GM23338 (cell line): ENCODE measurements around the gene AFAP1L1. TPM values are rescaled to one million over a fixed set of nuclear protein-coding genes. Genes with fewer than 3 reads are reported as not detected.

Experiments
- ATAC-seq: fragments of 200-7000 bp; cut with Tn5 transposase; 3 replicates; pipeline ENCODE4 v1.9.1; 2020
- DNase-seq: peaks from one replicate; pipeline ENCODE4 v3.0.0-alpha.2; 2015; ENCODE audit warnings: low spot score
- H2AFZ ChIP-seq: fragments of 200-600 bp; sonication (generic); 2 replicates; pipeline ENCODE4 v1.8.0; 2016; ENCODE audit warnings: antibody characterized with exemption, mild to moderate bottlenecking, moderate library complexity
- H3F3A ChIP-seq: fragments of 200-600 bp; sonication (generic); replicated peaks from 2 replicates; pipeline ENCODE4 v1.8.0; 2017; ENCODE audit warnings: antibody characterized with exemption, mixed run types, low read depth
- H3K27ac ChIP-seq: fragments of 200-600 bp; sonication (generic); 2 replicates; pipeline ENCODE4 v1.6.1; 2016; ENCODE audit warnings: low read depth
- H3K27me3 ChIP-seq: fragments of 200-600 bp; sonication (generic); 2 replicates; pipeline ENCODE4 v1.8.0; 2016; ENCODE audit warnings: mild to moderate bottlenecking, mixed run types, moderate library complexity; ENCODE audit not compliant: insufficient read depth
- H3K36me3 ChIP-seq: fragments of 200-600 bp; sonication (generic); 2 replicates; pipeline ENCODE4 v1.8.0; 2016; ENCODE audit warnings: mild to moderate bottlenecking; ENCODE audit not compliant: insufficient read depth
- H3K4me1 ChIP-seq: fragments of 200-600 bp; sonication (generic); 2 replicates; pipeline ENCODE4 v1.8.0; 2016; ENCODE audit warnings: mild to moderate bottlenecking, moderate library complexity; ENCODE audit not compliant: insufficient read depth
- H3K4me2 ChIP-seq: fragments of 200-600 bp; sonication (generic); 2 replicates; pipeline ENCODE4 v1.7.1; 2017; ENCODE audit warnings: mixed run types
- H3K4me3 ChIP-seq: fragments of 200-600 bp; sonication (generic); 2 replicates; pipeline ENCODE4 v1.6.1; 2016; ENCODE audit warnings: mixed run types
- H3K79me2 ChIP-seq: fragments of 200-600 bp; sonication (generic); replicated peaks from 2 replicates; pipeline ENCODE4 v1.8.0; 2017; ENCODE audit warnings: mild to moderate bottlenecking; ENCODE audit not compliant: insufficient read depth
- H3K9me2 ChIP-seq: fragments of 200-600 bp; sonication (generic); 2 replicates; pipeline ENCODE4 v1.8.0; 2017; ENCODE audit not compliant: insufficient read depth
- H4K20me1 ChIP-seq: fragments of 200-600 bp; sonication (generic); replicated peaks from 2 replicates; pipeline ENCODE4 v1.8.0; 2017; ENCODE audit warnings: mild to moderate bottlenecking; ENCODE audit not compliant: insufficient read depth
- H3K27ac Mint-ChIP-seq: 2 replicates; pipeline ENCODE4 v1.8.0; 2020; ENCODE audit warnings: inconsistent platforms, mild to moderate bottlenecking, moderate library complexity, mixed read lengths
- H3K27me3 Mint-ChIP-seq: 3 replicates; pipeline ENCODE4 v1.8.0; 2022; ENCODE audit warnings: low read depth, mild to moderate bottlenecking, moderate library complexity, mixed read lengths, inconsistent platforms; ENCODE audit not compliant: insufficient read depth, poor library complexity
- H3K36me3 Mint-ChIP-seq: 3 replicates; pipeline ENCODE4 v1.8.0; 2021; ENCODE audit warnings: low read depth, mild to moderate bottlenecking, inconsistent platforms, moderate library complexity, mixed read lengths
- H3K4me1 Mint-ChIP-seq: 3 replicates; pipeline ENCODE4 v1.8.0; 2020; ENCODE audit warnings: mild to moderate bottlenecking, inconsistent platforms, mixed read lengths
- H3K4me3 Mint-ChIP-seq: 3 replicates; pipeline ENCODE4 v1.8.0; 2021; ENCODE audit warnings: moderate library complexity, mild to moderate bottlenecking, inconsistent platforms, mixed read lengths
- H3K9me3 Mint-ChIP-seq: 3 replicates; pipeline ENCODE4 v1.8.0; 2020; ENCODE audit warnings: moderate library complexity, mild to moderate bottlenecking, inconsistent platforms, mixed read lengths
- CREB1 ChIP-seq: fragments of 250-450 bp; sonication (Bioruptor Pico); IDR thresholded peaks from 2 replicates; pipeline ENCODE4 v1.5.0; 2020; ENCODE audit warnings: low read depth, mild to moderate bottlenecking, moderate library complexity
- POLR2AphosphoS5 ChIP-seq: IDR thresholded peaks from 2 replicates; pipeline ENCODE4 v1.6.1; 2016; ENCODE audit warnings: antibody characterized with exemption, low read depth
- STAT1 ChIP-seq: IDR thresholded peaks from one replicate; pipeline ENCODE4 v1.6.1; 2016; ENCODE audit warnings: antibody characterized with exemption; ENCODE audit not compliant: unreplicated experiment
- ZNF114 ChIP-seq: fragments of 250-450 bp; sonication (Bioruptor Pico); IDR thresholded peaks from 2 replicates; pipeline ENCODE4 v1.5.0; 2020; ENCODE audit warnings: mild to moderate bottlenecking, moderate library complexity
- ZNF331 ChIP-seq: fragments of 250-450 bp; sonication (Bioruptor Pico); IDR thresholded peaks from 2 replicates; pipeline ENCODE4 v1.5.0; 2020; ENCODE audit warnings: low read depth, mild to moderate bottlenecking, moderate library complexity
- polyA plus RNA-seq: library from polyadenylated mRNA; unstranded; fragments of >200 nt; fragmentation: Nextera tagmentation; extraction: Ambion mirVana; gene quantifications from 2 replicates; pipeline ENCODE4 v1.2.1, GENCODE V29; 2016
- total RNA-seq: library from RNA; depleted of rRNA; stranded (reverse); fragments of >200 nt; shearing (Covaris generic); gene quantifications from 2 replicates; pipeline ENCODE4 v1.2.3, GENCODE V29; 2014
- TF ChIP-seq, protein P1 (sequence below), 2 experiments: fragments of 200-600 bp in 1 of 2; sonication (generic) in 1 of 2; conservative IDR thresholded peaks; 2 replicates each; pipeline versions ENCODE4 v1.5.1 to v1.6.1; 2016 to 2017; ENCODE audit warnings: antibody characterized with exemption in 2 of 2, low read depth in 2 of 2, mild to moderate bottlenecking in 2 of 2, moderate library complexity in 1 of 2
- TF ChIP-seq, protein P2 (sequence below): IDR thresholded peaks from one replicate; pipeline ENCODE4 v1.6.1; 2018; ENCODE audit warnings: antibody characterized with exemption; ENCODE audit not compliant: unreplicated experiment

AFAP1L1 gene
- total and polyA plus RNA-seq, 2 experiments from 2014 or later: 3.2 to 5.7 TPM

DNA sequence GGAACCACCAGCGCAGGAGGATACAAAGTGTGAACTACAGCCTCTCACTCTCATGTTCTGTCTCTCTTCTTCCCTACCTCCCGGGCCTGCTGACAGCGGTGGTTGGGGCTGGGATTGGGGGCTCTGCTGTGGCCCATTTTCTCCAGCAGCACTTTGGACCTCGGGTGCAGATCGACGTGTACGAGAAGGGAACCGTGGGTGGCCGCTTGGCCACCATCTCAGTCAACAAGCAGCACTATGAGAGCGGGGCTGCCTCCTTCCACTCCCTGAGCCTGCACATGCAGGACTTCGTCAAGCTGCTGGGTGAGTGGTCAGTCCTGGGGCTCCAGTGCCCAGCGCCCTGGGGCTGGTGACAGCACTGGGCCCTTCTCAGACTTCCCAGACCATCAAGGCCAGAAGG is 90.9 kb downstream of the AFAP1L1 start:
- no peaks in the 10 kb centered on the region for H3K36me3 ChIP-seq
- Mint-ChIP-seq H3K4me3 (no peak overlapping the region), H3K27me3 (peaks cover 9% of the 10 kb centered on the region), H3K9me3 (no peaks in the 10 kb centered on the region), H3K36me3 (no peaks in the 10 kb centered on the region; the same call in 2 of the 3 replicates), H3K4me1 (peaks cover 16% of the 10 kb centered on the region), H3K27ac (no peak overlapping the region)
- no peak overlapping the region for H3K27ac ChIP-seq
- no peak overlapping the region for H3K4me2 ChIP-seq
- no peak for DNase-seq
- no peak for TF ChIP-seq ZNF331
- TF ChIP-seq, protein P1, sequence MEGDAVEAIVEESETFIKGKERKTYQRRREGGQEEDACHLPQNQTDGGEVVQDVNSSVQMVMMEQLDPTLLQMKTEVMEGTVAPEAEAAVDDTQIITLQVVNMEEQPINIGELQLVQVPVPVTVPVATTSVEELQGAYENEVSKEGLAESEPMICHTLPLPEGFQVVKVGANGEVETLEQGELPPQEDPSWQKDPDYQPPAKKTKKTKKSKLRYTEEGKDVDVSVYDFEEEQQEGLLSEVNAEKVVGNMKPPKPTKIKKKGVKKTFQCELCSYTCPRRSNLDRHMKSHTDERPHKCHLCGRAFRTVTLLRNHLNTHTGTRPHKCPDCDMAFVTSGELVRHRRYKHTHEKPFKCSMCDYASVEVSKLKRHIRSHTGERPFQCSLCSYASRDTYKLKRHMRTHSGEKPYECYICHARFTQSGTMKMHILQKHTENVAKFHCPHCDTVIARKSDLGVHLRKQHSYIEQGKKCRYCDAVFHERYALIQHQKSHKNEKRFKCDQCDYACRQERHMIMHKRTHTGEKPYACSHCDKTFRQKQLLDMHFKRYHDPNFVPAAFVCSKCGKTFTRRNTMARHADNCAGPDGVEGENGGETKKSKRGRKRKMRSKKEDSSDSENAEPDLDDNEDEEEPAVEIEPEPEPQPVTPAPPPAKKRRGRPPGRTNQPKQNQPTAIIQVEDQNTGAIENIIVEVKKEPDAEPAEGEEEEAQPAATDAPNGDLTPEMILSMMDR (conservative IDR thresholded peaks at IDR 0.05; ENCODE audit: low read depth in 2 of 2): no peak
- TF ChIP-seq ZNF114 (CRISPR knock-in tag): no peak
- TF ChIP-seq CREB1 (CRISPR knock-in tag): no peak
- no peak overlapping the region for H2AFZ ChIP-seq
- no peaks in the 10 kb centered on the region for H3F3A ChIP-seq
- peaks cover 7% of the 10 kb centered on the region for H3K4me1 ChIP-seq
- no peak overlapping the region for H3K4me3 ChIP-seq
- ATAC-seq: no peak
- no peaks in the 10 kb centered on the region for H3K27me3 ChIP-seq
- no peaks in the 10 kb centered on the region for H3K9me2 ChIP-seq
- peaks cover 9% of the 10 kb centered on the region; the same call in 1 of the 2 replicates for H3K79me2 ChIP-seq
- H4K20me1 ChIP-seq: no peaks in the 10 kb centered on the region

DNA sequence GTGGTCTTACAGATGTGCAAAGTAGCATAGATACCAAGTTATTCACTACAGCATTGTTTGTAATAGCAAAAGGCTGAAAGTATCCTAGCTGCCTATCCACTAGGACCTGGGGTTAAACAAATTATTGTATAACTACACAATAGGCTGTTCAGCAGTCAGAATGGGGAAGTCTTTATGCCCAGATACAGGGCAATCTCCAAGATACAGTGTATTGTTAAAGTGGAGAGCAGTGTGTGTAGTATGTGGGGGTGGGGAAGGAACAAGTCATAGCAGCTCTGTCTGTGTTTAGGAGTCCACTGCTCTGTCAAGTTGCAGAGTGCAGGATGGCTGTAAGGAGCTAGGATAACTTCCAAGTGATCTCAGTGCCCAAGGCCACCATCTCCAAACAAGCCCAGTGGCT is 91.7 kb downstream of the AFAP1L1 start:
- no peak overlapping the region for H3K4me2 ChIP-seq
- no peaks in the 10 kb centered on the region for H3F3A ChIP-seq
- DNase-seq (no peak), ATAC-seq (no peak)
- no peak overlapping the region for H3K27ac ChIP-seq
- no peak overlapping the region for H3K4me3 ChIP-seq
- H3K4me1 ChIP-seq: peaks cover 5% of the 10 kb centered on the region
- H3K4me1 Mint-ChIP-seq: peaks cover 20% of the 10 kb centered on the region
- H3K36me3 Mint-ChIP-seq: peaks cover 4% of the 10 kb centered on the region; the same call in 2 of the 3 replicates
- TF ChIP-seq ZNF114 (CRISPR knock-in tag) (no peak), POLR2AphosphoS5 (no peak), ZNF331 (no peak), STAT1 (no peak)
- TF ChIP-seq, protein P2, sequence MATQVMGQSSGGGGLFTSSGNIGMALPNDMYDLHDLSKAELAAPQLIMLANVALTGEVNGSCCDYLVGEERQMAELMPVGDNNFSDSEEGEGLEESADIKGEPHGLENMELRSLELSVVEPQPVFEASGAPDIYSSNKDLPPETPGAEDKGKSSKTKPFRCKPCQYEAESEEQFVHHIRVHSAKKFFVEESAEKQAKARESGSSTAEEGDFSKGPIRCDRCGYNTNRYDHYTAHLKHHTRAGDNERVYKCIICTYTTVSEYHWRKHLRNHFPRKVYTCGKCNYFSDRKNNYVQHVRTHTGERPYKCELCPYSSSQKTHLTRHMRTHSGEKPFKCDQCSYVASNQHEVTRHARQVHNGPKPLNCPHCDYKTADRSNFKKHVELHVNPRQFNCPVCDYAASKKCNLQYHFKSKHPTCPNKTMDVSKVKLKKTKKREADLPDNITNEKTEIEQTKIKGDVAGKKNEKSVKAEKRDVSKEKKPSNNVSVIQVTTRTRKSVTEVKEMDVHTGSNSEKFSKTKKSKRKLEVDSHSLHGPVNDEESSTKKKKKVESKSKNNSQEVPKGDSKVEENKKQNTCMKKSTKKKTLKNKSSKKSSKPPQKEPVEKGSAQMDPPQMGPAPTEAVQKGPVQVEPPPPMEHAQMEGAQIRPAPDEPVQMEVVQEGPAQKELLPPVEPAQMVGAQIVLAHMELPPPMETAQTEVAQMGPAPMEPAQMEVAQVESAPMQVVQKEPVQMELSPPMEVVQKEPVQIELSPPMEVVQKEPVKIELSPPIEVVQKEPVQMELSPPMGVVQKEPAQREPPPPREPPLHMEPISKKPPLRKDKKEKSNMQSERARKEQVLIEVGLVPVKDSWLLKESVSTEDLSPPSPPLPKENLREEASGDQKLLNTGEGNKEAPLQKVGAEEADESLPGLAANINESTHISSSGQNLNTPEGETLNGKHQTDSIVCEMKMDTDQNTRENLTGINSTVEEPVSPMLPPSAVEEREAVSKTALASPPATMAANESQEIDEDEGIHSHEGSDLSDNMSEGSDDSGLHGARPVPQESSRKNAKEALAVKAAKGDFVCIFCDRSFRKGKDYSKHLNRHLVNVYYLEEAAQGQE: no peak
- TF ChIP-seq, protein P1 (conservative IDR thresholded peaks at IDR 0.05; ENCODE audit: low read depth in 2 of 2): no peak
- no peaks in the 10 kb centered on the region for H4K20me1 ChIP-seq
- H3K27ac Mint-ChIP-seq: no peak overlapping the region
- no peaks in the 10 kb centered on the region for H3K36me3 ChIP-seq
- H3K4me3 Mint-ChIP-seq: no peak overlapping the region
- peaks cover 9% of the 10 kb centered on the region; the same call in 1 of the 2 replicates for H3K79me2 ChIP-seq
- H3K27me3 Mint-ChIP-seq: peaks cover 10% of the 10 kb centered on the region
- H2AFZ ChIP-seq: no peak overlapping the region
- no peaks in the 10 kb centered on the region for H3K9me3 Mint-ChIP-seq
- no peaks in the 10 kb centered on the region for H3K27me3 ChIP-seq
- no peaks in the 10 kb centered on the region for H3K9me2 ChIP-seq
